ENCODE data around the gene TSPAN2. TPM values are rescaled to one million over a fixed set of nuclear protein-coding genes. Genes with fewer than 3 reads are reported as not detected.
A peak's percentile ranks its signal among the peaks of the same experiment; 100 is the strongest.

Gene TSPAN2
- total RNA-seq, 2 donors from 2014 or later: 2.6 to 4.0 TPM

- no peak overlapping the region for H3K4me3 ChIP-seq
- H3K27me3 ChIP-seq: no peaks in the 10 kb centered on the region
- TF ChIP-seq CTCF (IDR thresholded peaks at IDR 0.05) (no peak), POLR2A (IDR thresholded peaks at IDR 0.05) (no peak)
- no peaks in the 10 kb centered on the region for H3K9me3 ChIP-seq
- DNase-seq (no peak), ATAC-seq (no peak)
- WGBS, 2 donors: 60 to 74% methylated on average over 6 of the region's 6 CpGs
- H3K4me1 ChIP-seq: peaks cover 5% of the 10 kb centered on the region
- H3K27ac ChIP-seq: no peak overlapping the region
- H3K36me3 ChIP-seq (replicated peaks in 1 of 2; ENCODE audit: insufficient read depth in 1 of 2, low read depth in 2 of 2): no peaks in the 10 kb centered on the region
- intact Hi-C loops (cut with DNase I): no loop called here
These were observed 31.5 kb downstream of the TSPAN2 start for GRCh38 chr1:115057661-115058254.

GRCh38 chr1:115056395-115056798 lies 32.9 kb downstream of the TSPAN2 start:
- WGBS, 2 donors: 59 to 71% methylated on average over 9 of the region's 9 CpGs
- Histone ChIP-seq H3K27ac (no peak overlapping the region), H3K27me3 (no peaks in the 10 kb centered on the region), H3K9me3 (no peaks in the 10 kb centered on the region), H3K4me3 (no peak overlapping the region), H3K4me1 (no peaks in the 10 kb centered on the region), H3K36me3 (replicated peaks in 1 of 2; ENCODE audit: insufficient read depth in 1 of 2, low read depth in 2 of 2) (no peaks in the 10 kb centered on the region)
- intact Hi-C loops (cut with DNase I): no loop called here
- TF ChIP-seq CTCF (IDR thresholded peaks at IDR 0.05) (no peak), POLR2A (IDR thresholded peaks at IDR 0.05) (no peak)
- ATAC-seq (no peak), DNase-seq (no peak)

GRCh38 chr1:115052454-115053083 lies 36.7 kb downstream of the TSPAN2 start:
- intact Hi-C loops (cut with DNase I): no loop called here
- Histone ChIP-seq H3K36me3 (replicated peaks in 1 of 2; ENCODE audit: insufficient read depth in 1 of 2, low read depth in 2 of 2) (no peaks in the 10 kb centered on the region), H3K27me3 (no peaks in the 10 kb centered on the region), H3K9me3 (no peaks in the 10 kb centered on the region), H3K27ac (no peak overlapping the region), H3K4me3 (no peak overlapping the region), H3K4me1 (no peaks in the 10 kb centered on the region)
- 20 to 27% methylated on average over 9 of the region's 9 CpGs for WGBS, 2 donors
- peak; percentile 68 to 84 (median 74) for DNase-seq
- TF ChIP-seq CTCF (IDR thresholded peaks at IDR 0.05) (peak; percentile 73 to 94 (median 81)), POLR2A (IDR thresholded peaks at IDR 0.05) (no peak)
- peak; percentile 76 for ATAC-seq

- no peak for ATAC-seq
- H3K27ac ChIP-seq: no peak overlapping the region
These were observed 37.5 kb downstream of the TSPAN2 start for GRCh38 chr1:115051850-115052249.

More at GRCh38 chr1:115051850-115052249, 37.5 kb downstream of the TSPAN2 start:
- WGBS, 2 donors: 63 to 69% methylated on average over 5 of the region's 5 CpGs
- TF ChIP-seq CTCF (IDR thresholded peaks at IDR 0.05) (no peak), POLR2A (IDR thresholded peaks at IDR 0.05) (no peak)
- H3K36me3 ChIP-seq (replicated peaks in 1 of 2; ENCODE audit: insufficient read depth in 1 of 2, low read depth in 2 of 2): no peaks in the 10 kb centered on the region
- no peak for DNase-seq
- no peaks in the 10 kb centered on the region for H3K4me1 ChIP-seq
- H3K4me3 ChIP-seq: no peak overlapping the region
- intact Hi-C loops (cut with DNase I): no loop called here
- no peaks in the 10 kb centered on the region for H3K27me3 ChIP-seq
- H3K9me3 ChIP-seq: no peaks in the 10 kb centered on the region

All from body of pancreas (tissue), 4 donors.